ENCODE results near the gene APOC3. TPM values are rescaled to one million over a fixed set of nuclear protein-coding genes. Genes with fewer than 3 reads are reported as not detected.

APOC3 gene
- total RNA-seq, 4 donors from 2014 or later: not detected

DNA sequence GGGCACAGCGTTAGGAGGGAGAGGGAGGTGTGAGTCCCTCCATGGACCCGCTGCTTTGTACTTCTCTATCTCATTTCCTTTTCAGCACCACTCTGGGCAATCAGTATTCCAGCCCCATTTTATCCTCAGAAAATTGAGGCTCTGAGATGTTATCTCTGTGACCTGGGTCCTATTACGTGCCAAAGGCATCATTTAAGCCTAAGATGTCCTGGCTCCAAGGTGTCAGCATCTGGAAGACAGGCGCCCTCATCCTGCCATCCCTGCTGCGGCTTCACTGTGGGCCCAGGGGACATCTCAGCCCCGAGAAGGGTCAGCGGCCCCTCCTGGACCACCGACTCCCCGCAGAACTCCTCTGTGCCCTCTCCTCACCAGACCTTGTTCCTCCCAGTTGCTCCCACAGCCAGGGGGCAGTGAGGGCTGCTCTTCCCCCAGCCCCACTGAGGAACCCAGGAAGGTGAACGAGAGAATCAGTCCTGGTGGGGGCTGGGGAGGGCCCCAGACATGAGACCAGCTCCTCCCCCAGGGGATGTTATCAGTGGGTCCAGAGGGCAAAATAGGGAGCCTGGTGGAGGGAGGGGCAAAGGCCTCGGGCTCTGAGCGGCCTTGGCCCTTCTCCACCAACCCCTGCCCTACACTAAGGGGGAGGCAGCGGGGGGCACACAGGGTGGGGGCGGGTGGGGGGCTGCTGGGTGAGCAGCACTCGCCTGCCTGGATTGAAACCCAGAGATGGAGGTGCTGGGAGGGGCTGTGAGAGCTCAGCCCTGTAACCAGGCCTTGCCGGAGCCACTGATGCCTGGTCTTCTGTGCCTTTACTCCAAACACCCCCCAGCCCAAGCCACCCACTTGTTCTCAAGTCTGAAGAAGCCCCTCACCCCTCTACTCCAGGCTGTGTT is 829 bp upstream of the APOC3 start:
- intact Hi-C loops (cut with DNase I): no loop called here
- peaks cover 2 to 10% of the 10 kb centered on the region in 2 donors for H3K4me1 ChIP-seq
- no peak for DNase-seq
- H3K36me3 ChIP-seq: no peaks in the 10 kb centered on the region
- TF ChIP-seq, protein P1, sequence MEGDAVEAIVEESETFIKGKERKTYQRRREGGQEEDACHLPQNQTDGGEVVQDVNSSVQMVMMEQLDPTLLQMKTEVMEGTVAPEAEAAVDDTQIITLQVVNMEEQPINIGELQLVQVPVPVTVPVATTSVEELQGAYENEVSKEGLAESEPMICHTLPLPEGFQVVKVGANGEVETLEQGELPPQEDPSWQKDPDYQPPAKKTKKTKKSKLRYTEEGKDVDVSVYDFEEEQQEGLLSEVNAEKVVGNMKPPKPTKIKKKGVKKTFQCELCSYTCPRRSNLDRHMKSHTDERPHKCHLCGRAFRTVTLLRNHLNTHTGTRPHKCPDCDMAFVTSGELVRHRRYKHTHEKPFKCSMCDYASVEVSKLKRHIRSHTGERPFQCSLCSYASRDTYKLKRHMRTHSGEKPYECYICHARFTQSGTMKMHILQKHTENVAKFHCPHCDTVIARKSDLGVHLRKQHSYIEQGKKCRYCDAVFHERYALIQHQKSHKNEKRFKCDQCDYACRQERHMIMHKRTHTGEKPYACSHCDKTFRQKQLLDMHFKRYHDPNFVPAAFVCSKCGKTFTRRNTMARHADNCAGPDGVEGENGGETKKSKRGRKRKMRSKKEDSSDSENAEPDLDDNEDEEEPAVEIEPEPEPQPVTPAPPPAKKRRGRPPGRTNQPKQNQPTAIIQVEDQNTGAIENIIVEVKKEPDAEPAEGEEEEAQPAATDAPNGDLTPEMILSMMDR (IDR thresholded peaks at IDR 0.05): no peak
- no peak for TF ChIP-seq POLR2A (IDR thresholded peaks at IDR 0.05)
- no peaks in the 10 kb centered on the region for H3K9me3 ChIP-seq
- no peaks in the 10 kb centered on the region for H3K27me3 ChIP-seq
- 78 to 85% methylated on average over 9 to 10 of the region's 16 CpGs for WGBS, 2 donors
- no peak overlapping the region for H3K27ac ChIP-seq
- no peak overlapping the region for H3K4me3 ChIP-seq (replicated peaks in 1 of 3)

DNA sequence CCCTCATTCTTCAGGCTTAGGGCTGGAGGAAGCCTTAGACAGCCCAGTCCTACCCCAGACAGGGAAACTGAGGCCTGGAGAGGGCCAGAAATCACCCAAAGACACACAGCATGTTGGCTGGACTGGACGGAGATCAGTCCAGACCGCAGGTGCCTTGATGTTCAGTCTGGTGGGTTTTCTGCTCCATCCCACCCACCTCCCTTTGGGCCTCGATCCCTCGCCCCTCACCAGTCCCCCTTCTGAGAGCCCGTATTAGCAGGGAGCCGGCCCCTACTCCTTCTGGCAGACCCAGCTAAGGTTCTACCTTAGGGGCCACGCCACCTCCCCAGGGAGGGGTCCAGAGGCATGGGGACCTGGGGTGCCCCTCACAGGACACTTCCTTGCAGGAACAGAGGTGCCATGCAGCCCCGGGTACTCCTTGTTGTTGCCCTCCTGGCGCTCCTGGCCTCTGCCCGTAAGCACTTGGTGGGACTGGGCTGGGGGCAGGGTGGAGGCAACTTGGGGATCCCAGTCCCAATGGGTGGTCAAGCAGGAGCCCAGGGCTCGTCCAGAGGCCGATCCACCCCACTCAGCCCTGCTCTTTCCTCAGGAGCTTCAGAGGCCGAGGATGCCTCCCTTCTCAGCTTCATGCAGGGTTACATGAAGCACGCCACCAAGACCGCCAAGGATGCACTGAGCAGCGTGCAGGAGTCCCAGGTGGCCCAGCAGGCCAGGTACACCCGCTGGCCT is 641 bp downstream of the APOC3 start:
- no peak for DNase-seq
- peaks cover 17 to 25% of the 10 kb centered on the region in 2 donors for H3K4me1 ChIP-seq
- TF ChIP-seq, protein P1 (IDR thresholded peaks at IDR 0.05): no peak
- no peak for TF ChIP-seq POLR2A (IDR thresholded peaks at IDR 0.05)
- H3K27me3 ChIP-seq: no peaks in the 10 kb centered on the region
- intact Hi-C loops (cut with DNase I): no loop called here
- no peaks in the 10 kb centered on the region for H3K36me3 ChIP-seq
- WGBS, 2 donors: 93 to 95% methylated on average over 12 to 15 of the region's 17 CpGs
- no peak overlapping the region for H3K4me3 ChIP-seq (replicated peaks in 1 of 3)
- no peaks in the 10 kb centered on the region for H3K9me3 ChIP-seq
- no peak overlapping the region for H3K27ac ChIP-seq

DNA sequence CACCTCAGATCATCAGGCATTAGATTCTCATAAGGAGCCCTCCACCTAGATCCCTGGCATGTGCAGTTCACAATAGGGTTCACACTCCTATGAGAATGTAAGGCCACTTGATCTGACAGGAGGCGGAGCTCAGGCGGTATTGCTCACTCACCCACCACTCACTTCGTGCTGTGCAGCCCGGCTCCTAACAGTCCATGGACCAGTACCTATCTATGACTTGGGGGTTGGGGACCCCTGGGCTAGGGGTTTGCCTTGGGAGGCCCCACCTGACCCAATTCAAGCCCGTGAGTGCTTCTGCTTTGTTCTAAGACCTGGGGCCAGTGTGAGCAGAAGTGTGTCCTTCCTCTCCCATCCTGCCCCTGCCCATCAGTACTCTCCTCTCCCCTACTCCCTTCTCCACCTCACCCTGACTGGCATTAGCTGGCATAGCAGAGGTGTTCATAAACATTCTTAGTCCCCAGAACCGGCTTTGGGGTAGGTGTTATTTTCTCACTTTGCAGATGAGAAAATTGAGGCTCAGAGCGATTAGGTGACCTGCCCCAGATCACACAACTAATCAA is 2.2 kb downstream of the APOC3 start:
- no peaks in the 10 kb centered on the region for H3K36me3 ChIP-seq
- H3K27ac ChIP-seq: no peak overlapping the region
- WGBS, 2 donors: 97% methylated on average over 6 to 7 of the region's 7 CpGs
- no peak for DNase-seq
- H3K27me3 ChIP-seq: no peaks in the 10 kb centered on the region
- TF ChIP-seq, protein P1 (IDR thresholded peaks at IDR 0.05): no peak
- no peak for TF ChIP-seq POLR2A (IDR thresholded peaks at IDR 0.05)
- peaks cover 27 to 38% of the 10 kb centered on the region in 2 donors for H3K4me1 ChIP-seq
- no peaks in the 10 kb centered on the region for H3K9me3 ChIP-seq
- intact Hi-C loops (cut with DNase I): no loop called here
- no peak overlapping the region for H3K4me3 ChIP-seq (replicated peaks in 1 of 3)

DNA sequence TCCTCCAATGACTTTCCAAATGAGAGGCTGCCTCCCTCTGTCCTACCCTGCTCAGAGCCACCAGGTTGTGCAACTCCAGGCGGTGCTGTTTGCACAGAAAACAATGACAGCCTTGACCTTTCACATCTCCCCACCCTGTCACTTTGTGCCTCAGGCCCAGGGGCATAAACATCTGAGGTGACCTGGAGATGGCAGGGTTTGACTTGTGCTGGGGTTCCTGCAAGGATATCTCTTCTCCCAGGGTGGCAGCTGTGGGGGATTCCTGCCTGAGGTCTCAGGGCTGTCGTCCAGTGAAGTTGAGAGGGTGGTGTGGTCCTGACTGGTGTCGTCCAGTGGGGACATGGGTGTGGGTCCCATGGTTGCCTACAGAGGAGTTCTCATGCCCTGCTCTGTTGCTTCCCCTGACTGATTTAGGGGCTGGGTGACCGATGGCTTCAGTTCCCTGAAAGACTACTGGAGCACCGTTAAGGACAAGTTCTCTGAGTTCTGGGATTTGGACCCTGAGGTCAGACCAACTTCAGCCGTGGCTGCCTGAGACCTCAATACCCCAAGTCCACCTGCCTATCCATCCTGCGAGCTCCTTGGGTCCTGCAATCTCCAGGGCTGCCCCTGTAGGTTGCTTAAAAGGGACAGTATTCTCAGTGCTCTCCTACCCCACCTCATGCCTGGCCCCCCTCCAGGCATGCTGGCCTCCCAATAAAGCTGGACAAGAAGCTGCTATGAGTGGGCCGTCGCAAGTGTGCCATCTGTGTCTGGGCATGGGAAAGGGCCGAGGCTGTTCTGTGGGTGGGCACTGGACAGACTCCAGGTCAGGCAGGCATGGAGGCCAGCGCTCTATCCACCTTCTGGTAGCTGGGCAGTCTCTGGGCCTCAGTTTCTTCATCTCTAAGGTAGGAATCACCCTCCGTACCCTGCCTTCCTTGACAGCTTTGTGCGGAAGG is 2.9 kb downstream of the APOC3 start:
- TF ChIP-seq, protein P1 (IDR thresholded peaks at IDR 0.05): no peak
- TF ChIP-seq POLR2A (IDR thresholded peaks at IDR 0.05): no peak
- no peaks in the 10 kb centered on the region for H3K36me3 ChIP-seq
- no peaks in the 10 kb centered on the region for H3K9me3 ChIP-seq
- WGBS, 2 donors: 84 to 85% methylated on average over 10 to 11 of the region's 13 CpGs
- DNase-seq: no peak
- H3K27ac ChIP-seq: no peak overlapping the region
- H3K4me1 ChIP-seq: peaks cover 34 to 45% of the 10 kb centered on the region in 2 donors
- intact Hi-C loops (cut with DNase I): no loop called here
- H3K4me3 ChIP-seq (replicated peaks in 1 of 3): no peak overlapping the region
- no peaks in the 10 kb centered on the region for H3K27me3 ChIP-seq

Data from thyroid gland (tissue), 4 donors.